IPS-NIHi11 (cell line): ENCODE results near the gene SLC35E3.

Experiments
- DNase-seq: peaks from one replicate; pipeline ENCODE4 v3.0.0; 2012; ENCODE audit warnings: mixed read lengths, low spot score

The SLC35E3 gene

GRCh38 chr12:68771223-68771925 is 25.4 kb downstream of the SLC35E3 start:
- DNase-seq: no peak

DNA sequence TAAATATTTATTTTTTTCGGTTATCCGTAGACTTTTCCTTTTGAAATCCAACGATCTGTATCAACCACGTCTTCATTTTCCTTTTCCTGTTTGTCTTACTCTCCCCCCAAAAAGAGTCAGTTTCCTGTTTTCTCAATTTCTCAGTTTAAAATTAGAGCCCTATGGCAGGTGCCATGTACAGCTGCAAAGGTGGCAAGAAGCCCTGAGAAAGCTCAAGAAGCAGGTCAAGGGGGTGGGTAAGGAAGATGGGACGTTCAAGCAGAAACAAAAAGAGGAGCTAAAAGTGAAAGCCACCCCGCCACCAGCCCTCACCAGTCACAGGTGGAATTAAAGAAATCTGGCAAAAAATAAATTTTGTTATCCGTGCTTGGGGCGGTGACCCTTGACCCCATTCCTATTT is 26.7 kb downstream of the SLC35E3 start:
- DNase-seq: no peak

DNA sequence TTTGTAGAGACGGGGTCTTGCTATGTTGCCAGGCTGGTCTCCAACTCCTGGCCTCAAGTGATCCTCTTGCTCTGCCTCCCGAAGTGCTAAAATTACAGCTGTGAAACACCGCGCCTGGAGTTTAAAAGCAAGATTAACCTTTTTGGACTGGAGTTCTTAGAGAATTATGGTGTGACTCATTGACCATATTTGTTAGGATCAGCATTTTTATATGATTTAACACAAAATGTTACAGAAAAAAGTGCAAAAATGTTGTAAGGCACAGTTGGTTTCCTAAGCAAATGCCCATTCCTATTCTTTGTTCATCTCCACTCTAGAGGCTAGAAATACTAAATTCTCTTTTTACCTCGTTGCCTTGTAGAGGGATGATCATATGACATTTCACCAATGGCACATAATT is 27.6 kb downstream of the SLC35E3 start:
- no peak for DNase-seq

- DNase-seq: no peak
Observed at GRCh38 chr12:68775121-68775630, 29.2 kb downstream of the SLC35E3 start.

DNA sequence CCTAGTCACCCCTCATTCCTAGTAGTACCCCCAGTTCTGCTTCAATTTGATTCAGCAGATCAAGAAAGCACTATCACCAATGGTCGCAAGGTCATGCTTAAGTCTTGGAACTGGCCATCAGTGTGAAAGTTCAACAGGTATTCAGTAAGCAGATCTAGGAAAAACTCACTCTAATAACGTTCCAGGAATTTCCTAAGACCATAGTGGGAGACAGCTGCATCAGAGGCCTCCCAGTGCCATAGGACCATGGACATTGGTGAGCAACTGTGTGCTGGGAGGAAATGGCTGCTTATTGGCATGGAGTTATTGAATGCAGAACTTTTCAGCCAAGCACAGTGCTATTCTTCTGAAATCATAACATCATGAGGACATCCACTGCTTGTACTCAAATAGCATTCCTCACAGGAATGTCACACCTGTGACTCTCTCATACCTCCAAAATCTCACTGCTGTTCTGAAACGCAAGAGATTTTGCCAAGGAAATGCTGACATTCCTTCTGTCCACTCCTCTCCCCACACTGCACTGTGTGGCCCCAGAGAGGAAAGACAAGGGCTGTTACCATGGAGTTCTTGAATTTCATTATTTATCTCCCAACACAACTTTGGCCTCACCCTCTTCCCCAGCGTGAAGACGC is 31.1 kb downstream of the SLC35E3 start:
- no peak for DNase-seq

GRCh38 chr12:68779280-68779679 is 33.3 kb downstream of the SLC35E3 start:
- no peak for DNase-seq

DNA sequence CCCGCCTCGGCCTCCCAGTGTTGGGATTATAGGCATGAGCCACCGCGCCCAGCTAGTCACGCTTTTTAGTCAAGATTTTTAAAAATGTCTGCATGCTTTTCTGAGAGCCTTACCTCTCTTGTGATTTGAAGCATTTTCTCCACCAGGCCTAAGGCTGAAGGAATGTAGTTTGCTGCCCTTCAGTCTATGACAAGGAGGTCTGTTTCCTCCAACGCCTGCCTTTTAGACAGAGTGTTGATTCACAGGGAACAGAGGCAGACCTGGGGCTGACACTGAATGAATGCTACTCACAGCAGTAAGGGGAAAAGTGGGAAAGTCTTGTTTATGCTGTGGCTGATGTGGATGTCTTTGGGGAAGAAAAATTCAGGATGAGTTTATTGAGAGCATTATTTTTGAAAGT is 34.8 kb downstream of the SLC35E3 start:
- DNase-seq: no peak

GRCh38 chr12:68781728-68782127 is 35.8 kb downstream of the SLC35E3 start:
- no peak for DNase-seq

DNA sequence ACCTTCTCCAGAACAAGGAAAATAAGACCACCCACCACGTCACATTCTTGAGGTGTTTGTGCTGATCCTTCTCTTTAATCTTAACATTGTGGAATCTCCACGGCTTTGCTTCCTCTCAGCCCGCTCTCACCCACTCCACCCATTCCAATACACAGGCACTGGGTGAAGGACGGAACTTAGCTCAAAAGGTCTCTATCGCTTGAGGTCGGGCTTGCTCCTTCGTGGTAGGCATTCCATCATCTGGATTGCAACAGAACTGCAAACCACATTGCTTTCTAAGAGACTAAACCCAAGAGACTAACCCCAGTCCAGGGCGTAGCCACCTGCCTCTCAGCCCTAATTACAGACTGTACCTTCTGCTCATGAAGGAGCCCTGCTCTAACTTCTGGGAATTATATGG is 38.0 kb downstream of the SLC35E3 start:
- no peak for DNase-seq

GRCh38 chr12:68785358-68785757 is 39.4 kb downstream of the SLC35E3 start:
- DNase-seq: no peak

- no peak for DNase-seq
Observed at GRCh38 chr12:68785823-68786222, 39.8 kb downstream of the SLC35E3 start.

- DNase-seq: peak; percentile 25
Observed at GRCh38 chr12:68786929-68787328, 41.0 kb downstream of the SLC35E3 start.

DNA sequence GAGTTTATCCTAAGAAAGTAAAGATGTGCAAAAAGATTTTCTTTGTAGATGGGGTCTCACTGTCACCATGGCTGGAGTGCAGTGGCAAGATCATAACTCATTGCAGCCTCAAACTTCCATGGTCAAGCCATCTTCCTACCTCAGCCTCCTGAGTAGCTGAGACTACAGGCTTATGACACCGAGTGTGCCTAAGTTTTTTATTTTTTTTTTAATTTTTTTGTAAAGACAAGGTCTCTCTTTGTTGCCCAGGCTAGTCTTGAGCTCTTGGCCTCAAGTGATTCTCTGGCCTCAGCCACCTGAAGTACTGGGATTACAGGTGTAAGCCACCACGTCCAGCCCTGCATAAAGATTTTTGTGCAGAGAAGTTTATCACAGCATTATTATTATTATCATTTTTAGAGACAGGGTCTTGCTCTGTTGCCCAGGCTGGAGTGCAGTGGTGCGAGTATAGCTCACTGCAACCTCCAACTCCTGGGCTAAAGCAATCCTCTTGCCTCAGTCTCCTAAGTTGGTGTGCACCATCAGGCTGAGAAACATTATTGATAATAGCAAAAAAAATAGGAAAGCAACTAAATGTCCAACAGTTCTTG is 42.7 kb downstream of the SLC35E3 start:
- DNase-seq: no peak

DNA sequence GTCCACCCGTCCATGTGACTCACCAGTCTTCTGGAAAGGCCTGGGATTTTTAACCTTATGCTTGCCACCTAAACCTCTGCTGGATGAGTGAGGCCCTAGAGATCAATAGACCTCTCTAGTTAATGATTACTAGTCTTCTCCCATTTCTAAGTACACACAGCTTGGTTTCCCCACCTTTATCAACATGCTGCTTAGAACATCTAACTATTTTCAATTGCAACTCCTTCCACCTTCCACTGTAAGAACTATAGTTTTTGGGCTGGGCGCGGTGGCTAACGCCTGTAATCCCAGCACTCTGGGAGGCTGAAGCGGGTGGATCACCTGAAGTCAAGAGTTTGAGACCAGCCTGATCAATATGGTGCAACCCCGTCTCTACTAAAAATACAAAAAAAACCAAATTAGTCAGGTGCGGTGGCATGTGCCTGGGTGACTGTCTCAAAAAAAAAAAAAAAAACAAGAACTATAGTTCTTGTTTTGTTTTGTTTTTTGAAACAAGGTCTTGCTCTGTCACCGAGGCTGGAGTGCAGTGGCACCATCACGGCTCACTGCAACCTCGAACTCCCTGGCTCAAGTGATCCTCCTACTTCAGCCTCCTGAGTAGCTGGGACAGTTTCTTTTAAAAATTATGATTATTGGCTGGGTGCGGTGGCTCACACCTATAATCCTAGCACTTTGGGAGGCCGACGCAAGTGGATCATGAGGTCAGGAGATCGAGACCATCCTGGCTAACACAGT is 43.3 kb downstream of the SLC35E3 start:
- no peak for DNase-seq

DNA sequence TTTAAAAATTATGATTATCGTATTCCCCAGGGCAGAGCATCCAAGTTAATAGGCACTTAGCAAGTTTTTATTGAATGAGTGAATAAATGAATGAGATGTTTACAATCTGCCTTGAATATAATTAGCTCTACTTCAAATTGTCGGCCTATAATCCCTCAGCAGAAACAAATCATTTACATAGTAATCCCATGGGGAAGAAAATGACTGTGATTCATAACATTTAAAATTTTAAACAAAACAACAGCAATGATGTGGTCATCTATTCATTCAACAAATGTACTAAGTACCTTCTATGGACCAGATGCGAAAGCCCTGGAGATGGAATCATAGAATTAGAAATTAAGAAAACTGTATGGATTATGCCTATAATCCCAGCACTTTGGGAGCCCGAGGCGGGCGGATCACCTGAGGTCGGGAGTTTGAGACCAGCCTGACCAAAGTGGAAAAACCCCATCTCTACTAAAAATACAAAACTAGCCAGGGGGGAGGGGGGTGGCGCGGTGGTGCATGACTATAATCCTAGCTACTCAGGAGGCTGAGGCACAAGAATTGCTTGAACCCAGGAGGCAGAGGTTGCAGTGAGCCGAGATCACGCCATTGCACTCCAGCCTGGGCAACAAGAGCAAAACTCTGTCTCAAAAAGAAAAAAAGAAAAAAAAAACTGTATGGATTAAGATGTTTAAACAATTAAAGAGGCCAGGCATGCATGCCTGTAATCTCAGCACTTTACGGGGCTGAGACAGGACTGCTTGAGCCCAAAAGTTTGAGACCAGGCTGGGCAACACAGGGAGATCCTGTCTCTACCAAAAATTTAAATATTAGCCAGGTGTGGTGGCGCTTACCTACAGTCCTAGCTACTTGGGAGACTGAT is 44.3 kb downstream of the SLC35E3 start:
- DNase-seq: no peak

- no peak for DNase-seq
Observed at GRCh38 chr12:68790952-68791234, 44.9 kb downstream of the SLC35E3 start.

DNA sequence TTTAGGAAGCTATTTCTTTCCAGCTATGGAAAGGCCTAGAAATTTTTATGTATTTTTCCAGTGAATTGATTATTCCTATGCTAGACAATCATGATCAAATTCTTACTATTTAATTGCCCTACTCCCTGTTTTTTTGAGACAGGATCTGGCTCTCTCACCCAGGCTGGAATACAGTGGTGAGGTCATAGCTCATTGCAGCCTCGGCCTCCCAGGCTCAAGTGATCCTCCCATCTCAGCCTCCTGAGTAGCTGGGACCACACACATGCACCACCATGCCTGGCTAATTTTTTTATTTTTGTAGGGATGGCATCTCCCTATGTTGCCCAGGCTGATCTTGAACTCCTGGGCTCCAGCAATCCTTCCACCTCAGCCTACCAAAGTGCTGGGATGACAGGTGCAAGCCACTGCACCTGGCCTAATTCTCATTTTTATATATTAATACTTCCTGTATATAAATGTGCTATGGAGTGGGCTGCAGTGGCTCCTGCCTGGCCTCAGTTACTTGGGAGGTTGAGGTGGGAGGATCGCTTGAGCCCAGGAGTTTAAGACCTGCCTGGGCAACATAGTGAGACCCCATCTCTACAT is 46.0 kb downstream of the SLC35E3 start:
- no peak for DNase-seq

- peak; percentile 89 for DNase-seq
Observed at GRCh38 chr12:68792952-68793351, 47.0 kb downstream of the SLC35E3 start.

- no peak for DNase-seq
Observed at GRCh38 chr12:68793436-68793835, 47.5 kb downstream of the SLC35E3 start.

GRCh38 chr12:68793975-68794652 is 48.1 kb downstream of the SLC35E3 start:
- no peak for DNase-seq
